HUES64 (cell line): ENCODE results near the gene SORL1-AS1.
"Not testable (repeated sequence)": the region's sequence is repeated elsewhere in the genome, so short reads cannot be mapped to it uniquely, and the experiment has no call there.

ENCODE experiments used
- H3K27ac ChIP-seq: 2 replicates; pipeline ENCODE4 v1.7.0; 2013; ENCODE audit warnings: low read depth, low read length, inconsistent platforms
- H3K27me3 ChIP-seq: 2 replicates; pipeline ENCODE4 v1.6.1; 2013; ENCODE audit warnings: mild to moderate bottlenecking, low read length; ENCODE audit not compliant: insufficient read depth
- H3K36me3 ChIP-seq: 2 replicates; pipeline ENCODE4 v1.6.1; 2013; ENCODE audit warnings: mild to moderate bottlenecking, low read length; ENCODE audit not compliant: insufficient read depth
- H3K4me1 ChIP-seq: 2 replicates; pipeline ENCODE4 v1.6.1; 2013; ENCODE audit warnings: mild to moderate bottlenecking, low read length, moderate library complexity; ENCODE audit not compliant: insufficient read depth
- H3K4me3 ChIP-seq: 2 replicates; pipeline ENCODE4 v1.5.1; 2013; ENCODE audit warnings: mild to moderate bottlenecking, low read length, moderate library complexity
- H3K9ac ChIP-seq: 2 replicates; pipeline ENCODE4 v1.6.1; 2013; ENCODE audit warnings: mild to moderate bottlenecking, low read depth, low read length
- H3K9me3 ChIP-seq: 2 replicates; pipeline ENCODE4 v1.6.1; 2013; ENCODE audit warnings: low read depth, low read length; ENCODE audit not compliant: insufficient read depth
- WGBS: fragments of 150-250, 120-280 bp; methylation state at CpG from one replicate; pipeline ENCODE4 v1.1.7; 2013; ENCODE audit warnings: missing lambda C conversion rate; 5-methylcytosine and 5-hydroxymethylcytosine counted together

Gene SORL1-AS1

GRCh38 chr11:121485216-121485615 is 32.4 kb upstream of the SORL1-AS1 start:
- no peak overlapping the region for H3K27ac ChIP-seq
- H3K27me3 ChIP-seq = no peaks in the 10 kb centered on the region
- peaks cover 11% of the 10 kb centered on the region for H3K4me1 ChIP-seq
- H3K4me3 ChIP-seq = no peak overlapping the region
- H3K9ac ChIP-seq = no peak overlapping the region
- H3K9me3 ChIP-seq = no peaks in the 10 kb centered on the region
- H3K36me3 ChIP-seq = peaks cover 32% of the 10 kb centered on the region
- WGBS = 96% methylated on average over 7 of the region's 7 CpGs

DNA sequence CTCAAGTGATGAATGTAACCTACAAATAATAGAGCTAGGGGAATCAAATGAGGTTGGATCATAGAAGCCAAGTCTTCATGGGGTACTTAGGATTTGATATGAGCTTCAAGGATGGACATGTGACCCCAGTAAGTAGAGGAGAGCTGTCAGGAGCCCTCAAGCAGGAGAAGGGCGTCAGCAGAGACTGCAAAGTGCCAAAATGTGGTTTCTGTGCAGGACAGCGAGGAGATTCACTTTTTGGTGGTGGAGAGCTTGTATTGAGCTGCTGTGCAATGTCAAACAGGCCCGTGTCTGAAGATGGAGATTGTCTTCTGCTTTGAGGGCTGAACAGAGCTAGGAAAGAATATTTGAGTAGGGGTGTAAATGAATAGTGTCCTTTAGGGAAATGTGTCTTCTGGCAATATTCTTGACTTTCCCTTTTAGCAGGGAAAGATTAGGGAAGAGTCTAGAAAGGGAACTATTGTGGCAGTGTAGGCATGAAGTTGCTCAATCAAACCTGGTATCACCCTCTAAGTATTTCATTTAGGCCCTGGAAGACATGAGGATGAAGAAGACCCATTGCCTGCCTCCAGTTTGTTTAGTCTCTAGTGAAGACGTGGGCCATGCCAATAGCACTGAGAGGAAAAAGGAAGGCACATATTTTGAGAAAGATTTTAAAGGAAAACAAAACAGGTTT is 31.2 kb upstream of the SORL1-AS1 start:
- no peak overlapping the region for H3K27ac ChIP-seq
- no peak overlapping the region for H3K4me3 ChIP-seq
- H3K4me1 ChIP-seq = peaks cover 23% of the 10 kb centered on the region
- H3K9me3 ChIP-seq = no peaks in the 10 kb centered on the region
- H3K36me3 ChIP-seq = peaks cover 19% of the 10 kb centered on the region
- no peak overlapping the region for H3K9ac ChIP-seq
- 89% methylated on average over 4 of the region's 4 CpGs for WGBS
- H3K27me3 ChIP-seq = no peaks in the 10 kb centered on the region

DNA sequence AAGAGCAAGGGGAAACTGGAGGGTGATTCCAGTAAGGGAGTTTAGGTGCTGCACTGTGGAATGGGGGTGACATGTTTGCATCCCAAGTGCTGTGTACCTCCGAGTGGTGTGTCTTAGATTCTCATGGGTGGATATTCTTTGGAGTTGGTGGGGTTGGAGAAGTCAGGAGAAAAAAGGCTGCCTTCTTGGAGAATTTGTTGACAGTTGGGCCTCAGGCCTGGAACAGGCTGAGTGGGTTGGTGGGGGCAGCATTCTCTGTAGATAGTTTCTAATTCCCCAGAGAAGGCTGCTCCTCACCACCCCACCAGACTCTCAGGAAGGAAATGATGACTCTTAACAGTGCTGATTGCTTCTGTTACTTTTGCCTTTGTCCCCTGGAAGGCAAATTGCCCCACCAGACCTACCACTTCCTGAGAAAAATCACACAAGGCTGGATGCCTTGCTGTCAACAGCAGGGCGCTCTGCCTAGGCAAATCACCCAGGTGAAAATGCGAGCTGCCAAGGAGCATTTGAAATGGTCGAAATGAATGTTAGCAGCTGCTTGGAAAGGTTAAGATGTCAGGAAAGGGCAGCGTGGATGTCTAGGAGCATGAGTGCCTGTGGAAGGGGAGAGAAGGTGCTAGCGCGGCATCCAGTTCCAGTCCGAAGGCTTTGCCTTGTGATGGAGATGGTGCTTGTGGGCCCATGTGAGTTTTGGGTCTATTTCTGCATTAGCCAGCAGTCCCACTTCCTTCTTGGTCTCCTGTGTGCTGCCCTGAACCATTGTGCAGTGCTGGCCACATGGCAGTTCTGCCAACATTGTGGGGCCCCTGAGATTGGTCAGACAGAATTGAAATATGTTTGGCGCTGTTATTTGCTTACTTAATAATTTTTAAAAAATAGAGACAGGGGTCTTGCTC is 29.7 kb upstream of the SORL1-AS1 start:
- Histone ChIP-seq H3K9ac (no peak overlapping the region), H3K27ac (no peak overlapping the region), H3K27me3 (no peaks in the 10 kb centered on the region), H3K4me1 (peaks cover 32% of the 10 kb centered on the region), H3K36me3 (peaks cover 9% of the 10 kb centered on the region), H3K9me3 (no peaks in the 10 kb centered on the region), H3K4me3 (no peak overlapping the region)
- 87% methylated on average over 9 of the region's 9 CpGs for WGBS

DNA sequence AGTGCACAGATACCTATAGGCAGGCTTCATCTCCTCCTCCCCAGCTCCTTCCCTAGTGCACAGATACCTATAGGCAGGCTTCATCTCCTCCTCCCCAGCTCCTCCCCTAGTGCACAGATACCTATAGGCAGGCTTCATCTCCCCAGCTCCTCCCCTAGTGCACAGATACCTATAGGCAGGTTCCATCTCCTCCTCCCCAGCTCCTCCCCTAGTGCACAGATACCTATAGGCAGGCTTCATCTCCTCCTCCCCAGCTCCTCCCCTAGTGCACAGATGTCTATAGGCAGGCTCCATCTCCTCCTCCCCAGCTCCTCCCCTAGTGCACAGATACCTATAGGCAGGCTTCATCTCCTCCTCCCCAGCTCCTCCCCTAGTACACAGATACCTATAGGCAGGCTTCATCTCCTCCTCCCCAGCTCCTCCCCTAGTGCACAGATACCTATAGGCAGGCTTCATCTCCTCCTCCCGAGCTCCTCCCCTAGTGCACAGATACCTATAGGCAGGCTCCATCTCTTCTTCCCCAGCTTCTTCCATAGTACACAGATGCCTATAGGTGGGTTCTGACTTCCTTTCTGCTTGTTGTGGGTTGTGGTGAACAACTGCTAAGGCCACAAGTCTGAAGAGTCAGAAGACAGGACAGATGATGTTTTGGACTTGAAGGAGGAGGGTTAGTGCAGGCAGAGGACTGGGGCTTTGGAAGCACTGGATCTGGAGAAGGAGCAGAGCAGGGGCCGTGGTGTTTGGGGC is 28.9 kb upstream of the SORL1-AS1 start:
- 84% methylated on average over 2 of the region's 2 CpGs for WGBS
- H3K4me3 ChIP-seq, H3K9ac ChIP-seq, H3K9me3 ChIP-seq, H3K27me3 ChIP-seq, H3K36me3 ChIP-seq, H3K27ac ChIP-seq: not testable (repeated sequence)
- peaks cover 34% of the 10 kb centered on the region for H3K4me1 ChIP-seq

DNA sequence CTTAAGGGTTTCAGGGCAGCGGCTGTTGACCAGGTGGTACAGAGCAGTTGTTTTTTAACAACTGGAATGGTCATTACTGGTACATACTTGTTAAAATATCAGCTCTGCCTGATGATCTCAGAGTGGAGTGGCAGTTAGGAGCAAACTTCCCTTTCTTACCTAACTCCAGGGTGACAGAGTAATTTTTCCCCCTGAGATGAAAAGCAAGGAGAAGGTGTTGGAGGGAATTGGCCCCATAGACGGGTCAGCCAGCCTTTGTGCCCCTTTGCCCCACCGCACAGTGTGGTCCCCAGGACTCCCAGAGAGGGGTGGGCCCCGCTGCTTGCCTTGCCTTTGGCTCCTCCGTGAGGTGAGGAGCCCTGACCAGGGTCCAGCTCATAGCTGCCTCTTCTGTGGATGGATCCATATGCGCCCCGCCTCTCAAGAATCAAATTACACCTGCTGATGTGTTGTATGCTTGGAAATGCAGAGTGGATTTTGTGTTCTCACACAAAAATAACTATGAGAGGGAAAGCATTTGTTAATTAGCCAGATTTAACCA is 27.0 kb upstream of the SORL1-AS1 start:
- no peaks in the 10 kb centered on the region for H3K27me3 ChIP-seq
- H3K9ac ChIP-seq = no peak overlapping the region
- WGBS = 63% methylated on average over 7 of the region's 7 CpGs
- peak overlapping the region; percentile 91; the same call in 1 of the 2 replicates for H3K27ac ChIP-seq
- peak overlapping the region; percentile 26; the same call in 1 of the 2 replicates for H3K4me3 ChIP-seq
- H3K4me1 ChIP-seq = peaks cover 38% of the 10 kb centered on the region
- H3K36me3 ChIP-seq = peaks cover 5% of the 10 kb centered on the region; the same call in 1 of the 2 replicates
- H3K9me3 ChIP-seq = no peaks in the 10 kb centered on the region

DNA sequence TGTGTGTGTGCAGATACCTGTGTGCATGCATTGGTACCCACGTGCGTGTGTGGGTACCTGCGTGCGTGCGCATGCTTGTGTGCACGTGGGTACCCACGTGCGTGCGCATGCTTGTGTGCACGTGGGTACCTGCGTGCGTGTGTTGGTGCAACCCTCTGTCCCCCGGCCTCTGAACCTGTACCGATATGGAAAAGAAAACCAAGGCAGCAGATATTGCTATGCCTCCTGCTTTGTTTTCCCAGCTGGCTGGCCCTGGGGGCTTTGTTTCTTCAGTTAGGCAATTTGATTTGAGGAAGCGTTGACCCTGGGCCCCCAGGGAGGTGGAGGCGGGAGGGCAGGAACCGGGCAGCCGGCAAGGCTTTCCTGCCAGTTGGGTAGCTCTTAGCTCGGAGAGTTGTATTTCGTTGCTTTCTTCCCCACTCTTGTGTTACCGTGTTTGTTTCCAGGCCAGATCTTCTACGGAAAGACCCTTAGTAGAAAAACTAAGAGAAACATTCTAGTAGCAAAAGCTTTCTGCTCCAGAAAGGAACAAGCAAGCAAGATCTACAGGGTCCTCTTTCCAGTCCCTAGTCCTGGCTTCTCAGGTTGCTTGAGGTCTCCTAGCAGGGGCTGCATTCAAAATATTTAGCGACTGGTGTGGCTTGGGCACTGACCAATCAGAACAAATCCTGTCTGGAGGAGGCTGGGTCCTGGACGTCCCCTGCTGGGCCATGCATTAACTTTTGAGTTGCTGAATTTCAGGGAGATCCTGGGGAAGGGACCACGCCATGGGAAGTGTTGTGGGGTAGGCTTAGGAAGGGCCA is 26.3 kb upstream of the SORL1-AS1 start:
- peaks cover 38% of the 10 kb centered on the region for H3K4me1 ChIP-seq
- 44% methylated on average over 25 of the region's 25 CpGs for WGBS
- H3K9ac ChIP-seq = peak overlapping the region; percentile 41
- no peaks in the 10 kb centered on the region for H3K9me3 ChIP-seq
- no peaks in the 10 kb centered on the region for H3K27me3 ChIP-seq
- H3K27ac ChIP-seq = peak overlapping the region; percentile 91
- peaks cover 5% of the 10 kb centered on the region; the same call in 1 of the 2 replicates for H3K36me3 ChIP-seq
- H3K4me3 ChIP-seq = peak overlapping the region; percentile 26

DNA sequence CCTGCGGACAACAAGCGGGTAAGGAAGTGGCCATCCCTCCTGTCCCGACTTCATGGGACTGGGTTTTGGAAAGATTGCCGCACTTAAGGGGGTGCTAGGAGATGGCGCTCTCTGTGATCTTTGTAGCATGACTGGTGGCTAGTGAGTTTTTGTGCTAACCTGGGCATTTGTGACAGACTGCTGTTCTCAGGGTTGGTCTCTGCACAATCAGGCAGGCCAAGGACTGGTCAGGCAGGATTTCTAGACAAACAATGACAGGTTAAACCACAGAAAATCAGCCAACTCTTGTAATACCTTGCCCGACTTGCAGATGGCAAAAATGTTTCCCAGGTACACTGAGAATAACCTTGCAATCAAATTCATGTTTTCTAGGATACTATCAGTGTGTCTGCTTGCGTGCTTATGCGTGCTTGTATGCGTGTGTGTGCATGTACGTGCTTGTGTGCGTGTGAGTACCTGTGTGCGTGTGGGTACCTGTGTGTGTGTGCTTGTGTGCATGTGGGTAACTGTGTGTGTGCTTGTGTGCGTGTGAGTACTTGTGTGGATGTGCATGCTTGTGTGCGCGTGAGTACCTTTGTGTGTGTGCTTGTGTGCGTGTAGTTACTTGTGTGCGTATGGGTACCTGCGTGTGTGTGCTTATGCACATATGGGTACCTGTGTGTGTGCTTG is 25.6 kb upstream of the SORL1-AS1 start:
- 92% methylated on average over 18 of the region's 18 CpGs for WGBS
- Histone ChIP-seq H3K9ac (peak overlapping the region; percentile 41; the same call in 1 of the 2 replicates), H3K9me3 (no peaks in the 10 kb centered on the region), H3K27me3 (no peaks in the 10 kb centered on the region), H3K27ac (peak overlapping the region; percentile 91), H3K36me3 (peaks cover 5% of the 10 kb centered on the region; the same call in 1 of the 2 replicates), H3K4me3 (no peak overlapping the region), H3K4me1 (peaks cover 38% of the 10 kb centered on the region)

GRCh38 chr11:121476379-121477032 is 23.7 kb upstream of the SORL1-AS1 start:
- no peak overlapping the region for H3K27ac ChIP-seq
- peaks cover 7% of the 10 kb centered on the region; the same call in 1 of the 2 replicates for H3K36me3 ChIP-seq
- H3K4me3 ChIP-seq = no peak overlapping the region
- no peak overlapping the region for H3K9ac ChIP-seq
- peaks cover 28% of the 10 kb centered on the region for H3K4me1 ChIP-seq
- WGBS = 73% methylated on average over 5 of the region's 5 CpGs
- no peaks in the 10 kb centered on the region for H3K27me3 ChIP-seq
- H3K9me3 ChIP-seq = no peaks in the 10 kb centered on the region

- H3K27me3 ChIP-seq = no peaks in the 10 kb centered on the region
- H3K4me1 ChIP-seq = peaks cover 22% of the 10 kb centered on the region
- no peaks in the 10 kb centered on the region for H3K9me3 ChIP-seq
- peaks cover 22% of the 10 kb centered on the region for H3K36me3 ChIP-seq
- no peak overlapping the region for H3K9ac ChIP-seq
- WGBS = 94% methylated on average over 7 of the region's 7 CpGs
- H3K27ac ChIP-seq = no peak overlapping the region
- no peak overlapping the region for H3K4me3 ChIP-seq
These were observed 21.9 kb upstream of the SORL1-AS1 start for GRCh38 chr11:121474680-121475079.
